ENCODE data around the gene ASPRV1. TPM values are rescaled to one million over a fixed set of nuclear protein-coding genes. Genes with fewer than 3 reads are reported as not detected.
"Not testable (repeated sequence)": the region's sequence is repeated elsewhere in the genome, so short reads cannot be mapped to it uniquely, and the experiment has no call there.

The ASPRV1 gene
- 2.1 TPM for polyA plus RNA-seq (2012; ENCODE audit: insufficient read depth, insufficient read length)

GRCh38 chr2:69961496-69961895 is at the start of gene ASPRV1:
Gene ASPRV1, minus strand, starts transcription at chr2:69961631. Its CDS starts 195 bp downstream, at chr2:69961436.
- no peak for DNase-seq (ENCODE audit: low read depth, low spot score)
- no peak within 1 kb of the TSS for H3K4me3 ChIP-seq (ENCODE audit: low read length)

- H3K4me3 ChIP-seq (ENCODE audit: low read length): no peak overlapping the region
- no peak for DNase-seq (ENCODE audit: low read depth, low spot score)
Observed at GRCh38 chr2:70010576-70011111, 49.2 kb upstream of the ASPRV1 start.

- no peak overlapping the region for H3K4me3 ChIP-seq (ENCODE audit: low read length)
- DNase-seq (ENCODE audit: low read depth, low spot score): no peak
Observed at GRCh38 chr2:70009762-70010575, 48.5 kb upstream of the ASPRV1 start.

- H3K4me3 ChIP-seq (ENCODE audit: low read length): no peak overlapping the region
- no peak for DNase-seq (ENCODE audit: low read depth, low spot score)
Observed at GRCh38 chr2:70008290-70008689, 46.9 kb upstream of the ASPRV1 start.

GRCh38 chr2:70007151-70007550 is 45.7 kb upstream of the ASPRV1 start:
- DNase-seq (ENCODE audit: low read depth, low spot score): no peak
- H3K4me3 ChIP-seq (ENCODE audit: low read length): no peak overlapping the region

- DNase-seq (ENCODE audit: low read depth, low spot score): no peak
- no peak overlapping the region for H3K4me3 ChIP-seq (ENCODE audit: low read length)
Observed at GRCh38 chr2:70006447-70006784, 45.0 kb upstream of the ASPRV1 start.

- no peak for DNase-seq (ENCODE audit: low read depth, low spot score)
- no peak overlapping the region for H3K4me3 ChIP-seq (ENCODE audit: low read length)
Observed at GRCh38 chr2:70005752-70006446, 44.5 kb upstream of the ASPRV1 start.

GRCh38 chr2:70005216-70005615 is 43.8 kb upstream of the ASPRV1 start:
- DNase-seq (ENCODE audit: low read depth, low spot score): no peak
- no peak overlapping the region for H3K4me3 ChIP-seq (ENCODE audit: low read length)

- H3K4me3 ChIP-seq (ENCODE audit: low read length): no peak overlapping the region
- no peak for DNase-seq (ENCODE audit: low read depth, low spot score)
Observed at GRCh38 chr2:70003093-70003830, 41.8 kb upstream of the ASPRV1 start.

GRCh38 chr2:70002241-70002899 is 40.9 kb upstream of the ASPRV1 start:
- H3K4me3 ChIP-seq (ENCODE audit: low read length): no peak overlapping the region
- peak; percentile 54 for DNase-seq (ENCODE audit: low read depth, low spot score)

GRCh38 chr2:70000529-70000928 is 39.1 kb upstream of the ASPRV1 start:
- DNase-seq (ENCODE audit: low read depth, low spot score); H3K4me3 ChIP-seq (ENCODE audit: low read length): not testable (repeated sequence)

GRCh38 chr2:69998761-69999160 is 37.3 kb upstream of the ASPRV1 start:
- no peak overlapping the region for H3K4me3 ChIP-seq (ENCODE audit: low read length)
- DNase-seq (ENCODE audit: low read depth, low spot score): no peak

- DNase-seq (ENCODE audit: low read depth, low spot score): no peak
- no peak overlapping the region for H3K4me3 ChIP-seq (ENCODE audit: low read length)
Observed at GRCh38 chr2:69997015-69997830, 35.8 kb upstream of the ASPRV1 start.

GRCh38 chr2:69995511-69995910 is 34.1 kb upstream of the ASPRV1 start:
- no peak overlapping the region for H3K4me3 ChIP-seq (ENCODE audit: low read length)
- DNase-seq (ENCODE audit: low read depth, low spot score): no peak

GRCh38 chr2:69994166-69994565 is 32.7 kb upstream of the ASPRV1 start:
- DNase-seq (ENCODE audit: low read depth, low spot score): no peak
- H3K4me3 ChIP-seq (ENCODE audit: low read length): no peak overlapping the region

- DNase-seq (ENCODE audit: low read depth, low spot score): no peak
- H3K4me3 ChIP-seq (ENCODE audit: low read length): no peak overlapping the region
Observed at GRCh38 chr2:69993708-69994107, 32.3 kb upstream of the ASPRV1 start.

GRCh38 chr2:69993048-69993565 is 31.7 kb upstream of the ASPRV1 start:
- no peak for DNase-seq (ENCODE audit: low read depth, low spot score)
- H3K4me3 ChIP-seq (ENCODE audit: low read length): no peak overlapping the region

Data from Jurkat, Clone E6-1 (cell line).